Progenitor cell of endocrine pancreas (in vitro differentiated cells): ENCODE data around the gene KRTAP4-8. TPM values are rescaled to one million over a fixed set of nuclear protein-coding genes. Genes with fewer than 3 reads are reported as not detected.
"Not testable (repeated sequence)": the region's sequence is repeated elsewhere in the genome, so short reads cannot be mapped to it uniquely, and the experiment has no call there.

ENCODE experiments used
- DNase-seq: peaks from one replicate; pipeline ENCODE4 v3.0.0; 2021; ENCODE audit warnings: low spot score; ENCODE audit not compliant: unreplicated experiment
- H3K27ac Mint-ChIP-seq: 2 replicates; pipeline ENCODE4 v1.8.0; 2021; ENCODE audit warnings: mild to moderate bottlenecking, moderate library complexity, mixed read lengths
- H3K27me3 Mint-ChIP-seq: 2 replicates; pipeline ENCODE4 v1.8.0; 2021; ENCODE audit warnings: mixed read lengths
- H3K36me3 Mint-ChIP-seq: 2 replicates; pipeline ENCODE4 v1.8.0; 2022; ENCODE audit warnings: mixed read lengths; ENCODE audit not compliant: insufficient read depth
- H3K4me1 Mint-ChIP-seq: 2 replicates; pipeline ENCODE4 v1.8.0; 2021; ENCODE audit warnings: low read depth, mixed read lengths
- H3K4me3 Mint-ChIP-seq: 2 replicates; pipeline ENCODE4 v1.8.0; 2021; ENCODE audit warnings: low read depth, mild to moderate bottlenecking, moderate library complexity, mixed read lengths
- H3K9me3 Mint-ChIP-seq: 2 replicates; pipeline ENCODE4 v1.8.0; 2021; ENCODE audit warnings: low read depth, mixed read lengths
- CTCF ChIP-seq: fragments of 200-600 bp; sonication (generic); IDR thresholded peaks from one replicate; pipeline ENCODE4 v1.5.0; 2021; ENCODE audit warnings: antibody characterized with exemption, mild to moderate bottlenecking; ENCODE audit not compliant: unreplicated experiment
- total RNA-seq: library from RNA; stranded (reverse); gene quantifications from 2 replicates; pipeline ENCODE4 v1.2.1, GENCODE V29; 2021

The KRTAP4-8 gene
- total RNA-seq, 1 donor from 2014 or later = not detected

DNA sequence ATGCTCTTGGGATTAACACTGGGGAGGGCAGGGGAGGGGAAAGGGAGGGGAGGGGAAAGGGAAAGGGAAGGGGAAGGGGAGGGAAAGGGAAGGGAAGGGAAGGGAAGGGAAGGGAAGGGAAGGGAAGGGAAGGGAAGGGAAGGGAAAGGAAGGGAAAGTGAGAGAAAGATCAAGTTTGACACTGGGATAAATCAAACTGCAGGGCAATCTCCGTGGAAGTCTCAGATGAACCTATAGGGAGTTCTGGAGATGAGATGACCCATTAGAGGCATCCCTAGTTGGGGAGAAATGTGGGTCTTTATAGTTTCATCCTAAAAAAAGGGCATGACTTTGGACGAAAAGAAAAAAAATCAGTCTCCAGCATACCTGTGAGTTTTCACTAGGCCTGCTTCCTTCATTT, 23.8 kb upstream of the KRTAP4-8 start:
- DNase-seq = no peak
- H3K9me3 Mint-ChIP-seq = no peaks in the 10 kb centered on the region
- TF ChIP-seq CTCF = no peak
- H3K27me3 Mint-ChIP-seq = peaks cover 13% of the 10 kb centered on the region
- H3K4me1 Mint-ChIP-seq = peaks cover 6% of the 10 kb centered on the region
- no peak overlapping the region for H3K27ac Mint-ChIP-seq
- H3K36me3 Mint-ChIP-seq = no peaks in the 10 kb centered on the region
- no peak overlapping the region for H3K4me3 Mint-ChIP-seq

GRCh38 chr17:41119696-41120690, 22.1 kb upstream of the KRTAP4-8 start:
- not testable (repeated sequence) for H3K9me3 Mint-ChIP-seq, H3K4me3 Mint-ChIP-seq, H3K36me3 Mint-ChIP-seq, H3K27ac Mint-ChIP-seq, DNase-seq
- H3K4me1 Mint-ChIP-seq = peaks cover 16% of the 10 kb centered on the region
- H3K27me3 Mint-ChIP-seq = peaks cover 13% of the 10 kb centered on the region

GRCh38 chr17:41118721-41119120, 20.8 kb upstream of the KRTAP4-8 start:
- no peaks in the 10 kb centered on the region for H3K9me3 Mint-ChIP-seq
- H3K4me1 Mint-ChIP-seq = peaks cover 21% of the 10 kb centered on the region
- H3K27me3 Mint-ChIP-seq = peaks cover 13% of the 10 kb centered on the region
- H3K27ac Mint-ChIP-seq = no peak overlapping the region
- H3K4me3 Mint-ChIP-seq = no peak overlapping the region
- DNase-seq = no peak
- no peak for TF ChIP-seq CTCF
- no peaks in the 10 kb centered on the region for H3K36me3 Mint-ChIP-seq

DNA sequence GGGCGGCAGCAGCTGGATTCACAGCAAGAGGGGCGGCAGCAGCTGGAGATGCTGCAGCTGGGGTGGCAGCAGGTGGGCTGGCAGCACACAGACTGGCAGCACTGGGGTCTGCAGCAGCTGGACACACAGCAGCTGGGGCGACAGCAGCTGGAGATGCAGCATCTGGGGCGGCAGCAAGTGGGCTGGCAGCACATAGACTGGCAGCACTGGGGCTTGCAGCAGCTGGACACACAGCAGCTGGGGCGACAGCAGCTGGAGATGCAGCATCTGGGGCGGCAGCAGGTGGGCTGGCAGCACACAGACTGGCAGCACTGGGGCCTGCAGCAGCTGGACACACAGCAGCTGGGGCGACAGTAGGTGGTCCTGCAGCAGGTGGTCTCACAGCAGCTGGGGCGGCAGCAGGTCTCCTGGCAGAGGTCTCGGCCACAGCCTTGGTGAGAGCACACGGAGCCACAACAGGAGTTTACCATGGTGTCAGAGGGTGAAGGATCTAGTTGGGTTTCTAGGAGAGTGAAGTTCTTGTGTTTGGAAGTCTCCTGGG, 20.0 kb upstream of the KRTAP4-8 start, which contains the start of gene KRTAP4-11:
Gene KRTAP4-11, minus strand, starts transcription at position 528 of the 541 bp plus-strand sequence. Its CDS starts 58 bp downstream, at position 470.
- not testable (repeated sequence) for H3K9me3 Mint-ChIP-seq, H3K27ac Mint-ChIP-seq, H3K4me3 Mint-ChIP-seq, DNase-seq, H3K36me3 Mint-ChIP-seq, H3K27me3 Mint-ChIP-seq
- H3K4me1 Mint-ChIP-seq = peaks cover 16% of the 10 kb centered on the region

DNA sequence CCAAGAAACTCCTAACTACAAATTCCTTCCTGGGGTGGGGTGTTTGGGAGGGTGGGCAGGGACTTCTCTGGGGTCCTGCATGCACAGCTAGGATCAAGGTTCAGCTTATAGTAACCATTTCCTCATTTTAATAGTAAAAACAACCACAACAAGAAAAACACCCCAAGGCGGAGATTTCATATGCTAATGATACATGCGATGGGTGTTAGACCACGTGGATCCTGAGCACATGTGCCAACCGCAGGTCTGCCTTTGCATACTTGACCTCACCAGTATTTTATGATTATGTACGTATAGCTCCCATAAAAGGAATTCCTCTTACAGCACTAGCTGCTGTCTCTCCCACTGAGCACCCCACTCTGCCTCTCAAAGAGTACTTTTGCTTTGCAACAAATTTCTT, 18.4 kb upstream of the KRTAP4-8 start:
- Mint-ChIP-seq H3K4me3 (no peak overlapping the region), H3K27ac (no peak overlapping the region)
- TF ChIP-seq CTCF = no peak

GRCh38 chr17:41111151-41111885, 13.4 kb upstream of the KRTAP4-8 start:
- no peak for DNase-seq
- no peak overlapping the region for H3K27ac Mint-ChIP-seq
- no peaks in the 10 kb centered on the region for H3K27me3 Mint-ChIP-seq
- no peak overlapping the region for H3K4me3 Mint-ChIP-seq
- peaks cover 21% of the 10 kb centered on the region for H3K4me1 Mint-ChIP-seq
- no peak for TF ChIP-seq CTCF
- H3K36me3 Mint-ChIP-seq = no peaks in the 10 kb centered on the region
- H3K9me3 Mint-ChIP-seq = peaks cover 12% of the 10 kb centered on the region

More for the DNA sequence above, 18.4 kb upstream of the KRTAP4-8 start:
- no peak for DNase-seq
- Mint-ChIP-seq H3K9me3 (peaks cover 2% of the 10 kb centered on the region), H3K4me1 (peaks cover 15% of the 10 kb centered on the region), H3K36me3 (no peaks in the 10 kb centered on the region), H3K27me3 (peaks cover 8% of the 10 kb centered on the region)

DNA sequence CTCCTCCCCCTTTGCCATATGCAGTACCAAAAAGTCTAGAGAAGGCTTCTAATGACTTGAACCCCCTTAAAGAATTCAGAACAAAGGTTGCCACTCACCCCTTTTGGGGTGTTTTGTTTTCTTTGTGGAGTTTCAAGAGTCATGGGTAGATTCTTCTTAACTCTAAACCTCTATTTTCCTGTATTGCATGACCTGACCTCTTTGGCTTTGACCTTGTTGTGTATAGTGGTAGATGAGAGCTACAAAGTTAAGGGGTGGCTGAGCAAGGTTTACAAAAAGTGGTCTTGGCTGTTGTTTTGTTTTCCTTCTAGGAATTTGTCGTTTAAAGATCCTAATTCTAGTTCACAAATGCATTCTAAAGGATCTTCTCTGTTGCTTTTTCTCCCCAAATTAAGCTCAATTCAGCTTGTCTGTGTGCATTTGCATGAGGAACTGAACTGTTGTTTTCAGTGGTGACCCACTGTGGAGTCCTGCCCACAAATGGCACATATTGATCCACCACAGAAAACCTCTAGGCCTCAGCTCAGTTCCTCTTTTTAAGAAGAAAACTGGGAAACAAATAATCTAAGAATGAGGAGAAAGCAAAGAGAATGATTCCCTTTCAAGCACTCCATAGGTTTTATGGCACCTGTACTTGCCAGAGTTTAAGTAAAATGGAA, 10.9 kb upstream of the KRTAP4-8 start:
- H3K4me1 Mint-ChIP-seq, H3K36me3 Mint-ChIP-seq: not testable (repeated sequence)

More for the DNA sequence above, 10.9 kb upstream of the KRTAP4-8 start:
- not testable (repeated sequence) for H3K4me3 Mint-ChIP-seq, DNase-seq, H3K27ac Mint-ChIP-seq, H3K27me3 Mint-ChIP-seq
- peaks cover 12% of the 10 kb centered on the region for H3K9me3 Mint-ChIP-seq
